WTC11 (cell line): ENCODE results near the gene SLC46A1. TPM values are rescaled to one million over a fixed set of nuclear protein-coding genes. Genes with fewer than 3 reads are reported as not detected.
A peak's percentile ranks its signal among the peaks of the same experiment; 100 is the strongest.

Source experiments
- CBFB ChIP-seq: sonication (generic); formaldehyde crosslinking; IDR thresholded peaks from 2 replicates; pipeline ENCODE4 v1.8.1; 2022; ENCODE audit warnings: mild to moderate bottlenecking, low read depth, missing genetic modification reagents
- E2F1 ChIP-seq: sonication (generic); formaldehyde crosslinking; IDR thresholded peaks from 2 replicates; pipeline ENCODE4 v1.8.0; 2022; ENCODE audit warnings: mild to moderate bottlenecking, missing genetic modification reagents
- E2F4 ChIP-seq: sonication (generic); formaldehyde crosslinking; IDR thresholded peaks from 2 replicates; pipeline ENCODE4 v1.8.1; 2022; ENCODE audit warnings: low read depth, mild to moderate bottlenecking, moderate library complexity, missing genetic modification reagents, borderline replicate concordance
- EMX1 ChIP-seq: fragments of 250-450 bp; sonication (Bioruptor Pico); IDR thresholded peaks from 2 replicates; pipeline ENCODE4 v1.8.0; 2021; ENCODE audit warnings: mild to moderate bottlenecking
- FOXK1 ChIP-seq: sonication (generic); formaldehyde crosslinking; IDR thresholded peaks from 2 replicates; pipeline ENCODE4 v1.8.0; 2022; ENCODE audit warnings: mild to moderate bottlenecking, moderate library complexity, missing genetic modification reagents
- FOXP4 ChIP-seq: sonication (generic); formaldehyde crosslinking; IDR thresholded peaks from 2 replicates; pipeline ENCODE4 v1.8.0; 2022; ENCODE audit warnings: mild to moderate bottlenecking, missing genetic modification reagents
- GABPB1 ChIP-seq: sonication (generic); formaldehyde crosslinking; IDR thresholded peaks from 2 replicates; pipeline ENCODE4 v1.8.1; 2023; ENCODE audit warnings: mild to moderate bottlenecking, missing genetic modification reagents
- GRHL2 ChIP-seq: fragments of 250-450 bp; sonication (Bioruptor Pico); IDR thresholded peaks from 2 replicates; pipeline ENCODE4 v1.8.0; 2022; ENCODE audit warnings: mild to moderate bottlenecking, moderate library complexity; ENCODE audit not compliant: insufficient replicate concordance, severe bottlenecking
- KAT7 ChIP-seq: sonication (generic); formaldehyde crosslinking; IDR thresholded peaks from 2 replicates; pipeline ENCODE4 v1.8.1; 2023; ENCODE audit warnings: missing genetic modification reagents, mild to moderate bottlenecking, borderline replicate concordance
- MLX ChIP-seq: sonication (generic); formaldehyde crosslinking; IDR thresholded peaks from 2 replicates; pipeline ENCODE4 v1.8.1; 2023; ENCODE audit warnings: mild to moderate bottlenecking, missing genetic modification reagents, moderate library complexity
- OVOL2 ChIP-seq: fragments of 250-450 bp; sonication (Bioruptor Pico); IDR thresholded peaks from 2 replicates; pipeline ENCODE4 v1.9.0; 2021; ENCODE audit warnings: mild to moderate bottlenecking, borderline replicate concordance
- SMAD4 ChIP-seq: sonication (generic); formaldehyde crosslinking; IDR thresholded peaks from 2 replicates; pipeline ENCODE4 v1.8.0; 2022; ENCODE audit warnings: mild to moderate bottlenecking, missing genetic modification reagents
- TP53 ChIP-seq: sonication (generic); formaldehyde crosslinking; IDR thresholded peaks from 2 replicates; pipeline ENCODE4 v1.8.1; 2023; ENCODE audit warnings: mild to moderate bottlenecking, missing genetic modification reagents
- USF2 ChIP-seq: sonication (generic); formaldehyde crosslinking; IDR thresholded peaks from 2 replicates; pipeline ENCODE4 v1.8.1; 2023; ENCODE audit warnings: mild to moderate bottlenecking, missing genetic modification reagents, moderate library complexity
- total RNA-seq: library from RNA; stranded (reverse); gene quantifications from 3 replicates; pipeline ENCODE4 v1.2.3, GENCODE V29; 2021
- TF ChIP-seq, protein P1 (sequence below): sonication (generic); formaldehyde crosslinking; IDR thresholded peaks from 2 replicates; pipeline ENCODE4 v1.8.1; 2023; ENCODE audit warnings: mild to moderate bottlenecking, missing genetic modification reagents
- TF ChIP-seq, protein P2 (sequence below): sonication (generic); formaldehyde crosslinking; IDR thresholded peaks from 2 replicates; pipeline ENCODE4 v1.8.0; 2022; ENCODE audit warnings: mild to moderate bottlenecking, missing genetic modification reagents
- TF ChIP-seq, protein P3 (sequence below): sonication (generic); formaldehyde crosslinking; IDR thresholded peaks from 2 replicates; pipeline ENCODE4 v1.8.0; 2022; ENCODE audit warnings: mild to moderate bottlenecking, missing genetic modification reagents
- TF ChIP-seq, protein P4 (sequence below): sonication (generic); formaldehyde crosslinking; IDR thresholded peaks from 2 replicates; pipeline ENCODE4 v1.8.1; 2022; ENCODE audit warnings: mild to moderate bottlenecking, moderate library complexity, missing genetic modification reagents

Gene SLC46A1
- total RNA-seq, 1 experiment from 2014 or later = 6.7 TPM

DNA sequence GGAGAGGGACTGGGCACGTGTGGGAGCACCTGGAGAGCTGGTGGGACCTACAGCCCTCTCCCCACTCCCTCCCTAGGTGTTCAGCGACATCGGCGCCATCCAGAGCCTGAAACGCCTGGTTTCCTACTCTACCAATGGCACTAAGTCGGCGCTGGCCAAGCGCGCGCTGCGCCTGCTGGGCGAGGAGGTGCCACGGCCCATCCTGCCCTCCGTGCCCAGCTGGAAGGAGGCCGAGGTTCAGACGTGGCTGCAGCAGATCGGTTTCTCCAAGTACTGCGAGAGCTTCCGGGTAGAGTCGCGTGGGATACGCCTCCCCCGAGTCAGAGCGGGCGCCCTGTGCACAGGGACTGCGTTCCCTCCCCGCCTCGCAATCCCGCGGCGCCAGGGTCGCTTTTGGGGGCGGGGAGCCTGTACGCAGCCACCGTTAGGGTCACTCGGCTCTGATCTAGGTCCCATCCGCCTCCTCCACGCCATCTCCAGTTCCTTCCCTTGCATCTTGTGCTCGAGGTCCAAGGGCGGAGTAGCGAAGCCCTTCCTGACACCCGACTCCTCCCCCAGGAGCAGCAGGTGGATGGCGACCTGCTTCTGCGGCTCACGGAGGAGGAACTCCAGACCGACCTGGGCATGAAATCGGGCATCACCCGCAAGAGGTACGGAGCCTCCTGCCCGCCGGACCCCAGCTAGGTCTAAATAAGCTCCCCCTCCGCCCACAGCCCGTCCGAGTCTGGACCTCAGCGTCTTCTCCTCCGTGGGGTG lies 21.6 kb downstream of the SLC46A1 start (continued):
- no peak for TF ChIP-seq E2F4 (CRISPR knock-in tag)
- TF ChIP-seq, protein P1, sequence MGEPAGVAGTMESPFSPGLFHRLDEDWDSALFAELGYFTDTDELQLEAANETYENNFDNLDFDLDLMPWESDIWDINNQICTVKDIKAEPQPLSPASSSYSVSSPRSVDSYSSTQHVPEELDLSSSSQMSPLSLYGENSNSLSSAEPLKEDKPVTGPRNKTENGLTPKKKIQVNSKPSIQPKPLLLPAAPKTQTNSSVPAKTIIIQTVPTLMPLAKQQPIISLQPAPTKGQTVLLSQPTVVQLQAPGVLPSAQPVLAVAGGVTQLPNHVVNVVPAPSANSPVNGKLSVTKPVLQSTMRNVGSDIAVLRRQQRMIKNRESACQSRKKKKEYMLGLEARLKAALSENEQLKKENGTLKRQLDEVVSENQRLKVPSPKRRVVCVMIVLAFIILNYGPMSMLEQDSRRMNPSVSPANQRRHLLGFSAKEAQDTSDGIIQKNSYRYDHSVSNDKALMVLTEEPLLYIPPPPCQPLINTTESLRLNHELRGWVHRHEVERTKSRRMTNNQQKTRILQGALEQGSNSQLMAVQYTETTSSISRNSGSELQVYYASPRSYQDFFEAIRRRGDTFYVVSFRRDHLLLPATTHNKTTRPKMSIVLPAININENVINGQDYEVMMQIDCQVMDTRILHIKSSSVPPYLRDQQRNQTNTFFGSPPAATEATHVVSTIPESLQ (CRISPR knock-in tag) = no peak
- TF ChIP-seq, protein P2, sequence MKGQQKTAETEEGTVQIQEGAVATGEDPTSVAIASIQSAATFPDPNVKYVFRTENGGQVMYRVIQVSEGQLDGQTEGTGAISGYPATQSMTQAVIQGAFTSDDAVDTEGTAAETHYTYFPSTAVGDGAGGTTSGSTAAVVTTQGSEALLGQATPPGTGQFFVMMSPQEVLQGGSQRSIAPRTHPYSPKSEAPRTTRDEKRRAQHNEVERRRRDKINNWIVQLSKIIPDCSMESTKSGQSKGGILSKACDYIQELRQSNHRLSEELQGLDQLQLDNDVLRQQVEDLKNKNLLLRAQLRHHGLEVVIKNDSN (CRISPR knock-in tag) = no peak
- no peak for TF ChIP-seq E2F1 (CRISPR knock-in tag)
- no peak for TF ChIP-seq CBFB (CRISPR knock-in tag)
- no peak for TF ChIP-seq FOXK1 (CRISPR knock-in tag)
- no peak for TF ChIP-seq SMAD4 (CRISPR knock-in tag)
- no peak; the same call in 1 of the 2 replicates for TF ChIP-seq FOXP4 (CRISPR knock-in tag)
- TF ChIP-seq TP53 (CRISPR knock-in tag) = no peak
- TF ChIP-seq GABPB1 (CRISPR knock-in tag) = no peak
- TF ChIP-seq MLX (CRISPR knock-in tag) = no peak
- no peak for TF ChIP-seq GRHL2 (CRISPR knock-in tag)
- no peak for TF ChIP-seq EMX1 (CRISPR knock-in tag)
- TF ChIP-seq OVOL2 (CRISPR knock-in tag) = no peak
- TF ChIP-seq KAT7 = peak; percentile 80; the same call in 1 of the 2 replicates
- TF ChIP-seq, protein P3, sequence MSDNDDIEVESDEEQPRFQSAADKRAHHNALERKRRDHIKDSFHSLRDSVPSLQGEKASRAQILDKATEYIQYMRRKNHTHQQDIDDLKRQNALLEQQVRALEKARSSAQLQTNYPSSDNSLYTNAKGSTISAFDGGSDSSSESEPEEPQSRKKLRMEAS (CRISPR knock-in tag) = peak; percentile 59; the same call in 1 of the 2 replicates
- no peak for TF ChIP-seq USF2
- TF ChIP-seq, protein P4, sequence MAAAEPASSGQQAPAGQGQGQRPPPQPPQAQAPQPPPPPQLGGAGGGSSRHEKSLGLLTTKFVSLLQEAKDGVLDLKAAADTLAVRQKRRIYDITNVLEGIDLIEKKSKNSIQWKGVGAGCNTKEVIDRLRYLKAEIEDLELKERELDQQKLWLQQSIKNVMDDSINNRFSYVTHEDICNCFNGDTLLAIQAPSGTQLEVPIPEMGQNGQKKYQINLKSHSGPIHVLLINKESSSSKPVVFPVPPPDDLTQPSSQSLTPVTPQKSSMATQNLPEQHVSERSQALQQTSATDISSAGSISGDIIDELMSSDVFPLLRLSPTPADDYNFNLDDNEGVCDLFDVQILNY (CRISPR knock-in tag) = peak; percentile 38; the same call in 1 of the 2 replicates
- TF ChIP-seq, all 79 proteins: peak for 7
